ENCODE data around the gene OSBPL10.

GRCh38 chr3:31871939-31872507 lies 109.0 kb downstream of the OSBPL10 start:
- no peak for TF ChIP-seq EZH2phosphoT487 (IDR thresholded peaks at IDR 0.05; ENCODE audit: insufficient read depth, low read depth)
- TF ChIP-seq EZH2 (IDR thresholded peaks at IDR 0.05; ENCODE audit: insufficient read depth, poor library complexity, severe bottlenecking), result no peak

Measured in GM23248 (cell line).